ENCODE results near the gene DCAF10.

DNA sequence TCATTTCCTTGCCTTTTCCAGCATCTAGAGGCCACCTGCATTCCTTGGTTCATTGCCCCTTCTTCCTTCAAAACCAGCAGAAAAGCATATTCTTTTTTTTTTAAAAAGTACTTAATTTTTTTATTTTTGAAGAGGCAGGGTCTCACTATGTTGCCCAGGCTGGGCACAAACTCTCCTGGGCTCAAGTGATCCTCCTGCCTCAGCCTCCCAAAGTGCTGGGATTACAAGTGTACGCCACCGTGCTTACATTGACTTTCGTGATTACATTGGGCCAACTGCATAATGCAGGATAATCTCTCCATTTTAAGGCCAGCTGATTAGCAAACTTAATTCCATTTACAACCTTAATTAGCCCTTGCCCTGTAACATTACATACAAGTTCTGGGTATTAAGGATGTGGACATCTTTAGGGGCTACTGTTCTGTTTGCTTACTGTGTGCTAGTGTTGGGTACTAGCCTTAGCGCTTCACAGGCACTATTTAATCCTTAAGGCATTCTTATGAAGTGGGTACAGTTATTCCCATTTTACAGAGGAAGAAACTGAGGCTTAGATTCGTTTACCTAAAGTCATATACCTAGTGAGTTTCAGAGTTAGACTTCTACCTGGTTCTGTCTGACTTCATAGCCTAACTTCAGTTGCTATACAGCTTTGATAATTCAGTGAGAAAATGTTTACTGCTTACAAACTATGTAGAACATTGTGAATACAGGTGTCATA is 69.6 kb downstream of the DCAF10 start:
- TF ChIP-seq ZNF70 (CRISPR knock-in tag; IDR thresholded peaks at IDR 0.05) = no peak
- TF ChIP-seq, protein P1, sequence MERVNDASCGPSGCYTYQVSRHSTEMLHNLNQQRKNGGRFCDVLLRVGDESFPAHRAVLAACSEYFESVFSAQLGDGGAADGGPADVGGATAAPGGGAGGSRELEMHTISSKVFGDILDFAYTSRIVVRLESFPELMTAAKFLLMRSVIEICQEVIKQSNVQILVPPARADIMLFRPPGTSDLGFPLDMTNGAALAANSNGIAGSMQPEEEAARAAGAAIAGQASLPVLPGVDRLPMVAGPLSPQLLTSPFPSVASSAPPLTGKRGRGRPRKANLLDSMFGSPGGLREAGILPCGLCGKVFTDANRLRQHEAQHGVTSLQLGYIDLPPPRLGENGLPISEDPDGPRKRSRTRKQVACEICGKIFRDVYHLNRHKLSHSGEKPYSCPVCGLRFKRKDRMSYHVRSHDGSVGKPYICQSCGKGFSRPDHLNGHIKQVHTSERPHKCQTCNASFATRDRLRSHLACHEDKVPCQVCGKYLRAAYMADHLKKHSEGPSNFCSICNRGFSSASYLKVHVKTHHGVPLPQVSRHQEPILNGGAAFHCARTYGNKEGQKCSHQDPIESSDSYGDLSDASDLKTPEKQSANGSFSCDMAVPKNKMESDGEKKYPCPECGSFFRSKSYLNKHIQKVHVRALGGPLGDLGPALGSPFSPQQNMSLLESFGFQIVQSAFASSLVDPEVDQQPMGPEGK (CRISPR knock-in tag; IDR thresholded peaks at IDR 0.05; ENCODE audit: borderline replicate concordance) = no peak
- no peak for TF ChIP-seq GLIS3 (CRISPR knock-in tag; IDR thresholded peaks at IDR 0.05)
- TF ChIP-seq ISL1 (CRISPR knock-in tag; IDR thresholded peaks at IDR 0.05) = no peak
- no peak for TF ChIP-seq ZFP3 (CRISPR knock-in tag; IDR thresholded peaks at IDR 0.05)
- TF ChIP-seq ZNF8 (CRISPR knock-in tag; IDR thresholded peaks at IDR 0.05) = no peak
- no peak for TF ChIP-seq ARNTL (CRISPR knock-in tag; IDR thresholded peaks at IDR 0.05; ENCODE audit: borderline replicate concordance, low read depth)
- no peak for TF ChIP-seq SNAI2 (CRISPR knock-in tag; IDR thresholded peaks at IDR 0.05)
- no peak for TF ChIP-seq RARB (CRISPR knock-in tag; IDR thresholded peaks at IDR 0.05)
- TF ChIP-seq ZFP30 (CRISPR knock-in tag; IDR thresholded peaks at IDR 0.05) = no peak
- no peak for TF ChIP-seq CSDC2 (CRISPR knock-in tag; IDR thresholded peaks at IDR 0.05)
- TF ChIP-seq ZC3H10 (CRISPR knock-in tag; IDR thresholded peaks at IDR 0.05) = no peak

Measured in SK-N-SH treated with all-trans-retinoic acid at 6 μM for 48 hours (cell line).